Peyer's patch (tissue), 4 donors: ENCODE measurements around the gene HELB. TPM values are rescaled to one million over a fixed set of nuclear protein-coding genes. Genes with fewer than 3 reads are reported as not detected.

ENCODE experiments used
- DNase-seq, 3 donors: peaks; one replicate each; pipeline ENCODE4 v3.0.0-alpha.2; 2017 to 2019
- H3K27ac ChIP-seq, 4 donors: fragments of 200-600 bp; sonication (generic); one replicate each; pipeline ENCODE4 v1.5.1; 2016 to 2019
- H3K27me3 ChIP-seq, 2 donors: fragments of 200-600 bp; sonication (generic); one replicate each; pipeline ENCODE4 v1.5.1; 2019
- H3K36me3 ChIP-seq, 3 donors: fragments of 200-600 bp; sonication (generic); one replicate each; pipeline ENCODE4 v1.5.1; 2016 to 2019
- H3K4me1 ChIP-seq, 4 donors: fragments of 200-600 bp; sonication (generic); one replicate each; pipeline ENCODE4 v1.5.1; 2016 to 2019
- H3K4me3 ChIP-seq, 4 donors: fragments of 200-600 bp; sonication (generic); 1 replicate in 3 of 4; 2 replicates in 1 of 4; pipeline ENCODE4 v1.5.1; 2016 to 2019; ENCODE audit warnings: mild to moderate bottlenecking in 1 of 4
- H3K9me3 ChIP-seq, 4 donors: fragments of 200-600 bp; sonication (generic); one replicate each; pipeline ENCODE4 v1.5.1; 2016 to 2019; ENCODE audit warnings: mild to moderate bottlenecking in 1 of 4
- CTCF ChIP-seq, 6 experiments: fragments of 450-650 bp in 4 of 6; fragments of 200-600 bp in 2 of 6; sonication (generic) in 1 of 6; IDR thresholded peaks; one replicate each; pipeline ENCODE4 v1.5.1; 2017 to 2019; ENCODE audit warnings: antibody characterized with exemption in 6 of 6, mild to moderate bottlenecking in 3 of 6, moderate library complexity in 1 of 6
- POLR2A ChIP-seq, 2 donors: fragments of 450-650 bp; IDR thresholded peaks; one replicate each; pipeline ENCODE4 v1.5.1; 2017; ENCODE audit warnings: antibody characterized with exemption in 2 of 2, mild to moderate bottlenecking in 2 of 2, moderate library complexity in 2 of 2
- total RNA-seq, 4 donors: library from RNA; depleted of rRNA; stranded (reverse); fragments of >200 nt; gene quantifications; one replicate each; pipeline ENCODE4 v1.1.0, GENCODE V29; 2016

Gene HELB
- total RNA-seq, 4 donors from 2014 or later = 6.1 to 19.8 (median 8.3) TPM

GRCh38 chr12:66354291-66354690 is 52.0 kb downstream of the HELB start:
- no peak overlapping the region for H3K4me3 ChIP-seq
- no peak overlapping the region for H3K27ac ChIP-seq
- DNase-seq = no peak
- no peaks in the 10 kb centered on the region for H3K9me3 ChIP-seq
- no peaks in the 10 kb centered on the region for H3K36me3 ChIP-seq
- TF ChIP-seq POLR2A (IDR thresholded peaks at IDR 0.05) = no peak
- TF ChIP-seq CTCF (IDR thresholded peaks at IDR 0.05) = no peak
- H3K4me1 ChIP-seq = no peaks in the 10 kb centered on the region
- H3K27me3 ChIP-seq = no peaks in the 10 kb centered on the region

- Histone ChIP-seq H3K27ac (no peak overlapping the region), H3K4me3 (no peak overlapping the region), H3K27me3 (no peaks in the 10 kb centered on the region), H3K36me3 (no peaks in the 10 kb centered on the region), H3K4me1 (no peaks in the 10 kb centered on the region), H3K9me3 (no peaks in the 10 kb centered on the region)
- no peak for DNase-seq
- no peak for TF ChIP-seq CTCF (IDR thresholded peaks at IDR 0.05)
- TF ChIP-seq POLR2A (IDR thresholded peaks at IDR 0.05) = no peak
Measured at GRCh38 chr12:66359300-66359699, 57.0 kb downstream of the HELB start.

- DNase-seq = no peak
- TF ChIP-seq POLR2A (IDR thresholded peaks at IDR 0.05) (no peak), CTCF (IDR thresholded peaks at IDR 0.05) (no peak)
- no peaks in the 10 kb centered on the region for H3K36me3 ChIP-seq
- H3K27ac ChIP-seq = no peak overlapping the region
- no peaks in the 10 kb centered on the region for H3K9me3 ChIP-seq
- no peak overlapping the region for H3K4me3 ChIP-seq
- no peaks in the 10 kb centered on the region for H3K4me1 ChIP-seq
- H3K27me3 ChIP-seq = no peaks in the 10 kb centered on the region
Measured at GRCh38 chr12:66361703-66362102, 59.4 kb downstream of the HELB start.

GRCh38 chr12:66365718-66366490 is 63.6 kb downstream of the HELB start:
- DNase-seq = no peak

GRCh38 chr12:66367015-66367667 is 64.8 kb downstream of the HELB start:
- Histone ChIP-seq H3K27ac (no peak overlapping the region), H3K9me3 (no peaks in the 10 kb centered on the region)
- no peak for DNase-seq

More at GRCh38 chr12:66365718-66366490, 63.6 kb downstream of the HELB start:
- Histone ChIP-seq H3K27me3 (no peaks in the 10 kb centered on the region), H3K27ac (no peak overlapping the region), H3K4me1 (no peaks in the 10 kb centered on the region), H3K36me3 (no peaks in the 10 kb centered on the region), H3K4me3 (no peak overlapping the region), H3K9me3 (no peaks in the 10 kb centered on the region)
- TF ChIP-seq CTCF (IDR thresholded peaks at IDR 0.05) = no peak
- TF ChIP-seq POLR2A (IDR thresholded peaks at IDR 0.05) = no peak

More at GRCh38 chr12:66367015-66367667, 64.8 kb downstream of the HELB start:
- H3K4me1 ChIP-seq = no peaks in the 10 kb centered on the region
- TF ChIP-seq CTCF (IDR thresholded peaks at IDR 0.05) (no peak), POLR2A (IDR thresholded peaks at IDR 0.05) (no peak)
- no peak overlapping the region for H3K4me3 ChIP-seq
- H3K27me3 ChIP-seq = no peaks in the 10 kb centered on the region
- no peaks in the 10 kb centered on the region for H3K36me3 ChIP-seq
